Esophagus squamous epithelium (tissue), 5 donors: ENCODE measurements around the gene JDP2. TPM values are rescaled to one million over a fixed set of nuclear protein-coding genes. Genes with fewer than 3 reads are reported as not detected.
"Not testable (repeated sequence)": the region's sequence is repeated elsewhere in the genome, so short reads cannot be mapped to it uniquely, and the experiment has no call there.

ENCODE experiments used
- DNase-seq: peaks from one replicate; lab custom pipeline; 2025; lab: John Stamatoyannopoulos, UW
- H3K27ac ChIP-seq, 4 donors: fragments of 200-600 bp; sonication (generic); one replicate each; pipeline ENCODE4 v1.5.1; 2016 to 2019; ENCODE audit warnings: mild to moderate bottlenecking in 1 of 4
- H3K27me3 ChIP-seq, 4 donors: fragments of 200-600 bp; sonication (generic); 1 replicate in 3 of 4; 2 replicates in 1 of 4; pipeline versions ENCODE4 v1.5.1 to v1.6.0; 2017 to 2021; ENCODE audit warnings: antibody characterized with exemption in 1 of 4
- H3K36me3 ChIP-seq, 3 donors: fragments of 200-600 bp; sonication (generic); one replicate each; pipeline ENCODE4 v1.5.1; 2016 to 2019
- H3K4me1 ChIP-seq, 3 donors: fragments of 200-600 bp; sonication (generic); one replicate each; pipeline ENCODE4 v1.5.1; 2017 to 2019
- H3K4me3 ChIP-seq, 4 donors: fragments of 200-600 bp; sonication (generic); 1 replicate in 3 of 4; 2 replicates in 1 of 4; pipeline ENCODE4 v1.5.1; 2016 to 2019; ENCODE audit warnings: mild to moderate bottlenecking in 2 of 4, moderate library complexity in 1 of 4
- H3K9me3 ChIP-seq, 3 donors: fragments of 200-600 bp; sonication (generic); one replicate each; pipeline ENCODE4 v1.5.1; 2016 to 2019
- CTCF ChIP-seq, 6 experiments: fragments of 450-650 bp in 4 of 6; fragments of 200-600 bp in 2 of 6; sonication (generic) in 2 of 6; IDR thresholded peaks; one replicate each; pipeline ENCODE4 v1.5.1; 2016 to 2019; ENCODE audit warnings: antibody characterized with exemption in 6 of 6, mild to moderate bottlenecking in 4 of 6, moderate library complexity in 4 of 6
- POLR2A ChIP-seq, 4 donors: fragments of 450-650 bp; IDR thresholded peaks; one replicate each; pipeline ENCODE4 v1.6.1; 2017; ENCODE audit warnings: antibody characterized with exemption in 4 of 4, mild to moderate bottlenecking in 4 of 4, moderate library complexity in 3 of 4
- WGBS, 2 donors: methylation state at CpG; one replicate each; pipeline ENCODE4 v1.1.5; 2018; 5-methylcytosine and 5-hydroxymethylcytosine counted together
- intact Hi-C: fragments of 100-400 bp; cut with DNase I; formaldehyde crosslinking; loops from one replicate; pipeline ENCODE4 v1.15.0; 2022
- total RNA-seq, 4 donors: library from RNA; depleted of rRNA; stranded (reverse); fragments of >200 nt; gene quantifications; one replicate each; pipeline ENCODE4 v1.1.0, GENCODE V29; 2016
- donor health status: DM: yes; HTN: yes; CAD: no.

The JDP2 gene
- total RNA-seq, 4 donors from 2014 or later: 20.9 to 41.8 (median 36.9) TPM

- Histone ChIP-seq H3K4me1 (peaks cover 0 to 40% (median 7%) of the 10 kb centered on the region in 3 donors), H3K36me3 (peaks cover 21 to 78% (median 24%) of the 10 kb centered on the region in 3 donors), H3K9me3 (no peaks in the 10 kb centered on the region), H3K4me3 (no peak overlapping the region), H3K27me3 (no peaks in the 10 kb centered on the region), H3K27ac (no peak overlapping the region)
- 92 to 97% methylated on average over 7 to 11 of the region's 11 CpGs for WGBS, 2 donors
- TF ChIP-seq CTCF (IDR thresholded peaks at IDR 0.05): no peak
- no peak for TF ChIP-seq POLR2A (IDR thresholded peaks at IDR 0.05)
- no peak for DNase-seq
- intact Hi-C loops: no loop called here
These were observed 39.9 kb downstream of the JDP2 start for GRCh38 chr14:75467763-75468162.

GRCh38 chr14:75469164-75469563 is 41.3 kb downstream of the JDP2 start:
- Histone ChIP-seq H3K27ac (peak overlapping the region in 3 of 4 donors; percentile 55 to 68 (median 65)), H3K27me3 (no peaks in the 10 kb centered on the region), H3K4me3 (no peak overlapping the region), H3K4me1 (peaks cover 0 to 40% (median 7%) of the 10 kb centered on the region in 3 donors), H3K9me3 (no peaks in the 10 kb centered on the region), H3K36me3 (peaks cover 21 to 78% (median 28%) of the 10 kb centered on the region in 3 donors)
- no peak for TF ChIP-seq POLR2A (IDR thresholded peaks at IDR 0.05)
- no peak for TF ChIP-seq CTCF (IDR thresholded peaks at IDR 0.05)
- intact Hi-C loops: no loop called here
- WGBS, 2 donors: 89 to 90% methylated on average over 3 to 10 of the region's 16 CpGs
- no peak for DNase-seq

GRCh38 chr14:75469606-75470237 is 41.9 kb downstream of the JDP2 start:
- no peak for DNase-seq
- intact Hi-C loops: no loop called here
- Histone ChIP-seq H3K4me3 (no peak overlapping the region), H3K4me1 (peaks cover 0 to 40% (median 7%) of the 10 kb centered on the region in 3 donors), H3K27me3 (no peaks in the 10 kb centered on the region), H3K36me3 (peaks cover 21 to 75% (median 28%) of the 10 kb centered on the region in 3 donors), H3K27ac (peak overlapping the region in 3 of 4 donors; percentile 55 to 68 (median 65)), H3K9me3 (no peaks in the 10 kb centered on the region)
- WGBS, 2 donors: 36 to 50% methylated on average over 17 to 20 of the region's 25 CpGs
- TF ChIP-seq POLR2A (IDR thresholded peaks at IDR 0.05) (no peak), CTCF (IDR thresholded peaks at IDR 0.05) (no peak)

- no peak for DNase-seq
- Histone ChIP-seq H3K4me3 (no peak overlapping the region), H3K27me3 (no peaks in the 10 kb centered on the region), H3K4me1 (peaks cover 0 to 40% (median 7%) of the 10 kb centered on the region in 3 donors), H3K36me3 (peaks cover 21 to 73% (median 28%) of the 10 kb centered on the region in 3 donors), H3K9me3 (no peaks in the 10 kb centered on the region), H3K27ac (peak overlapping the region in 3 of 4 donors; percentile 20 to 68 (median 31))
- 52 to 83% methylated on average over 12 of the region's 12 CpGs for WGBS, 2 donors
- intact Hi-C loops: no loop called here
- TF ChIP-seq POLR2A (IDR thresholded peaks at IDR 0.05) (no peak), CTCF (IDR thresholded peaks at IDR 0.05) (no peak)
These were observed 42.5 kb downstream of the JDP2 start for GRCh38 chr14:75470238-75470797.

GRCh38 chr14:75471059-75471458 is 43.2 kb downstream of the JDP2 start:
- H3K27ac ChIP-seq: peak overlapping the region in 3 of 4 donors; percentile 20 to 68 (median 31)

GRCh38 chr14:75474127-75474526 is 46.3 kb downstream of the JDP2 start:
- intact Hi-C loops, H3K4me3 ChIP-seq, H3K9me3 ChIP-seq, DNase-seq, H3K27me3 ChIP-seq, H3K27ac ChIP-seq: not testable (repeated sequence)
- H3K4me1 ChIP-seq: peaks cover 0 to 23% (median 4%) of the 10 kb centered on the region in 3 donors
- 73 to 85% methylated on average over 5 to 6 of the region's 6 CpGs for WGBS, 2 donors
- H3K36me3 ChIP-seq: peaks cover 19 to 51% (median 27%) of the 10 kb centered on the region in 3 donors

More at GRCh38 chr14:75471059-75471458, 43.2 kb downstream of the JDP2 start:
- no peak for DNase-seq
- 86 to 96% methylated on average over 4 of the region's 5 CpGs for WGBS, 2 donors
- Histone ChIP-seq H3K27me3 (no peaks in the 10 kb centered on the region), H3K4me1 (peaks cover 0 to 34% (median 7%) of the 10 kb centered on the region in 3 donors), H3K36me3 (peaks cover 21 to 73% (median 28%) of the 10 kb centered on the region in 3 donors), H3K4me3 (no peak overlapping the region), H3K9me3 (no peaks in the 10 kb centered on the region)
- no peak for TF ChIP-seq POLR2A (IDR thresholded peaks at IDR 0.05)
- no peak for TF ChIP-seq CTCF (IDR thresholded peaks at IDR 0.05)
- intact Hi-C loops: no loop called here
